Neuronal stem cell (in vitro differentiated cells): ENCODE data around the gene YARS2.

ENCODE experiments used
- DNase-seq: peaks from one replicate; pipeline ENCODE4 v3.0.0-alpha.2; 2013; ENCODE audit warnings: low spot score
- H2AFZ ChIP-seq: one replicate; pipeline ENCODE4 v1.6.1; 2013; ENCODE audit warnings: mild to moderate bottlenecking, low read length, inconsistent platforms
- H2AK5ac ChIP-seq: 2 replicates; pipeline ENCODE4 v1.6.1; 2013; ENCODE audit warnings: low read depth, mild to moderate bottlenecking, inconsistent platforms, low read length, moderate library complexity, mixed read lengths
- H2BK120ac ChIP-seq: 2 replicates; pipeline ENCODE4 v1.6.1; 2013; ENCODE audit warnings: low read depth, mild to moderate bottlenecking, inconsistent platforms, low read length, moderate library complexity, mixed read lengths
- H2BK12ac ChIP-seq: one replicate; pipeline ENCODE4 v1.6.1; 2013; ENCODE audit warnings: low read length, inconsistent platforms
- H2BK15ac ChIP-seq: 2 replicates; pipeline ENCODE4 v1.6.1; 2013; ENCODE audit warnings: mild to moderate bottlenecking, low read length, inconsistent platforms, mixed read lengths
- H2BK5ac ChIP-seq: one replicate; pipeline ENCODE4 v1.6.1; 2013; ENCODE audit warnings: inconsistent platforms, mild to moderate bottlenecking, low read length, moderate library complexity
- H3K14ac ChIP-seq: one replicate; pipeline ENCODE4 v1.6.1; 2013; ENCODE audit warnings: low read length, inconsistent platforms
- H3K18ac ChIP-seq: 2 replicates; pipeline ENCODE4 v1.6.1; 2013; ENCODE audit warnings: low read length, inconsistent platforms
- H3K23ac ChIP-seq: 2 replicates; pipeline ENCODE4 v1.6.1; 2013; ENCODE audit warnings: low read depth, mild to moderate bottlenecking, mixed read lengths, low read length, inconsistent platforms; ENCODE audit not compliant: poor library complexity
- H3K27ac ChIP-seq: replicated peaks from 3 replicates; pipeline ENCODE4 v1.5.1; 2013; ENCODE audit warnings: low read length, inconsistent platforms
- H3K27me3 ChIP-seq, 3 experiments: 2 replicates each; pipeline ENCODE4 v1.6.1; 2013; ENCODE audit warnings: low read length in 3 of 3, mild to moderate bottlenecking in 2 of 3, inconsistent platforms in 1 of 3, low read depth in 1 of 3, mixed read lengths in 1 of 3, moderate library complexity in 1 of 3; ENCODE audit not compliant: control insufficient read depth in 3 of 3, insufficient read depth in 3 of 3
- H3K36me3 ChIP-seq, 2 donors: replicated peaks in 1 of 2; 2 replicates each; pipeline ENCODE4 v1.6.1; 2013; ENCODE audit warnings: low read length in 2 of 2; ENCODE audit not compliant: control insufficient read depth in 2 of 2, insufficient read depth in 2 of 2
- H3K4ac ChIP-seq: 2 replicates; pipeline ENCODE4 v1.6.1; 2013; ENCODE audit warnings: inconsistent platforms, mild to moderate bottlenecking, low read length, moderate library complexity
- H3K4me1 ChIP-seq, 2 donors: 1 replicate in 1 of 2; 2 replicates in 1 of 2; pipeline ENCODE4 v1.6.1; 2013; ENCODE audit warnings: low read length in 2 of 2, low read depth in 1 of 2; ENCODE audit not compliant: control insufficient read depth in 2 of 2, insufficient read depth in 1 of 2
- H3K4me2 ChIP-seq: one replicate; pipeline ENCODE4 v1.6.1; 2013; ENCODE audit warnings: mild to moderate bottlenecking, low read length, inconsistent platforms; ENCODE audit not compliant: insufficient read depth, poor library complexity, severe bottlenecking
- H3K4me3 ChIP-seq, 2 donors: 2 replicates each; pipeline ENCODE4 v1.5.1; 2013; ENCODE audit warnings: low read length in 2 of 2, mild to moderate bottlenecking in 2 of 2, inconsistent platforms in 1 of 2, moderate library complexity in 1 of 2
- H3K79me1 ChIP-seq: one replicate; pipeline ENCODE4 v1.6.1; 2013; ENCODE audit warnings: low read depth, mild to moderate bottlenecking, inconsistent platforms, low read length, moderate library complexity
- H3K9ac ChIP-seq: one replicate; pipeline ENCODE4 v1.6.1; 2013; ENCODE audit warnings: mild to moderate bottlenecking, low read depth, low read length, inconsistent platforms; ENCODE audit not compliant: poor library complexity
- H3K9me3 ChIP-seq, 2 donors: replicated peaks in 1 of 2; 2 replicates each; pipeline versions ENCODE3 to v1.6.1; 2013; ENCODE audit warnings: low read length in 2 of 2, mild to moderate bottlenecking in 2 of 2, inconsistent platforms in 1 of 2, low read depth in 1 of 2, mixed read lengths in 1 of 2, moderate library complexity in 1 of 2; ENCODE audit not compliant: control insufficient read depth in 2 of 2, insufficient read depth in 1 of 2
- H4K8ac ChIP-seq: one replicate; pipeline ENCODE4 v1.6.1; 2013; ENCODE audit warnings: low read depth, mild to moderate bottlenecking, inconsistent platforms, low read length, moderate library complexity
- H4K91ac ChIP-seq: one replicate; pipeline ENCODE4 v1.6.1; 2013; ENCODE audit warnings: low read length, low read depth, mild to moderate bottlenecking, inconsistent platforms; ENCODE audit not compliant: poor library complexity
- WGBS, 2 donors: extraction: QIAGEN DNeasy Blood & Tissue Kit; methylation state at CpG; one replicate each; pipeline ENCODE4 v1.1.7; 2013; ENCODE audit warnings: missing lambda C conversion rate in 2 of 2, mixed read lengths in 1 of 2; ENCODE audit not compliant: insufficient read length in 2 of 2, insufficient replicate concordance in 1 of 2; ENCODE audit errors: extremely low coverage in 2 of 2; 5-methylcytosine and 5-hydroxymethylcytosine counted together

Gene YARS2

GRCh38 chr12:32783029-32783428 is 27.3 kb upstream of the YARS2 start:
- Histone ChIP-seq H2AFZ (no peak overlapping the region), H3K9me3 (no peaks in the 10 kb centered on the region), H3K4me2 (no peak overlapping the region), H3K4ac (no peak overlapping the region), H2BK5ac (no peak overlapping the region), H4K8ac (no peak overlapping the region), H3K27me3 (peaks cover 0 to 3% (median 0%) of the 10 kb centered on the region in 3 experiments), H2BK12ac (no peak overlapping the region), H3K23ac (no peak overlapping the region), H2AK5ac (no peak overlapping the region), H3K4me1 (peaks cover 0 to 3% of the 10 kb centered on the region in 2 donors), H3K18ac (no peak overlapping the region), H3K4me3 (no peak overlapping the region), H3K27ac (no peak overlapping the region), H3K36me3 (no peaks in the 10 kb centered on the region), H3K79me1 (no peaks in the 10 kb centered on the region), H2BK120ac (no peak overlapping the region), H3K9ac (no peak overlapping the region), H3K14ac (no peak overlapping the region), H2BK15ac (no peak overlapping the region), H4K91ac (no peak overlapping the region)
- WGBS, 2 donors = no CpG with 5 or more reads among the region's 3 CpGs
- DNase-seq = no peak

DNA sequence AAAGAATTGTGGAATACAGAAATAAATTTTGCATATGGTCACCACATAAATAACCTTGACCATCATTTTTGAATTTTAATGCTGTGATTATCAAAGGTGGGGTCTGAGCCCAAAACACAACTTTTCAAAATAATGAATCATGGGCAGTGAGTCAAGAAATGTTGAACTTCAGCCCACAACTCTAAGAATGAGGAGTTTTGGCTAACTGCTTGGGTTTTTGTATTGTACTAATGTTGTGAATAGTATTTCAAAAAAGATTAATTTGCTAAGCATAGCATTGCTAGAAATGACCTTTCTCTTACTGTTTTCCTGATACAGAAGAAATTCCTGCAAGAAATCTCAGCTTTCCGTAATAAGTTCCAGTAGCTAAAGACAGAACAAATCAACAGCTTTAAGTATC is 24.4 kb upstream of the YARS2 start:
- H3K4ac ChIP-seq = no peak overlapping the region
- no peak overlapping the region for H3K18ac ChIP-seq
- no peak overlapping the region for H3K14ac ChIP-seq
- H2AK5ac ChIP-seq = no peak overlapping the region
- no peaks in the 10 kb centered on the region for H3K79me1 ChIP-seq
- no CpG with 5 or more reads among the region's 1 CpG for WGBS, 2 donors
- H3K27me3 ChIP-seq = peaks cover 0 to 8% (median 0%) of the 10 kb centered on the region in 3 experiments
- H3K27ac ChIP-seq = no peak overlapping the region
- no peak overlapping the region for H3K4me3 ChIP-seq
- H3K36me3 ChIP-seq = no peaks in the 10 kb centered on the region
- no peak overlapping the region for H4K91ac ChIP-seq
- H2BK5ac ChIP-seq = no peak overlapping the region
- no peaks in the 10 kb centered on the region for H3K4me1 ChIP-seq
- no peak for DNase-seq
- H2AFZ ChIP-seq = no peak overlapping the region
- no peaks in the 10 kb centered on the region for H3K9me3 ChIP-seq
- H2BK15ac ChIP-seq = no peak overlapping the region
- no peak overlapping the region for H2BK120ac ChIP-seq
- H2BK12ac ChIP-seq = no peak overlapping the region
- H3K9ac ChIP-seq = no peak overlapping the region
- H3K23ac ChIP-seq = no peak overlapping the region
- no peak overlapping the region for H4K8ac ChIP-seq
- no peak overlapping the region for H3K4me2 ChIP-seq

DNA sequence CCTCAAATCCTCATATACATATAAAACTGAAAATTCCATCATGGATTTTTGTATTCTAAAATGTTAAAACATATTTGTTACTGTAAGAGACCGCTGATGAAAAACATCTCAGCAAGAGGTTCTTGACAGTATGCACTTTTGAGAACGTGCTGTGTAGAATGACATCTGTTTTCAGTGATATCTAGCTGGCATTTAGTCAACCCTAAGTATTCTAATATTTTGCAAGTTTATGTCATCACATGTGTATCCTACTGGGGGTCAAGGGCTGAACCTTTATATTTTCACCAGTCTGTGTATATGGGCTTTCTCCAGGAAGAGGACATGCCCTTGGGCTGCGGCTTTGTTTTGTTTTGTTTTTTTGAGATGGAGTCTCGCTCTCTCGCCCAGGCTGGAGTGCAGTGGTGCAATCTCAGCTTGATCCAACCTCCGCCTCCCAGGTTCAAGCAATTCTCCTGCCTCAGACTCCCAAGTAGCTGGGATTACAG is 22.0 kb upstream of the YARS2 start:
- no peak overlapping the region for H4K91ac ChIP-seq
- H3K23ac ChIP-seq = no peak overlapping the region
- H3K9me3 ChIP-seq = no peaks in the 10 kb centered on the region
- no peaks in the 10 kb centered on the region for H3K36me3 ChIP-seq
- no peak overlapping the region for H3K14ac ChIP-seq
- no peak overlapping the region for H3K4me2 ChIP-seq
- no peak overlapping the region for H3K9ac ChIP-seq
- H3K27ac ChIP-seq = no peak overlapping the region
- no CpG with 5 or more reads among the region's 6 CpGs for WGBS, 2 donors
- H2BK120ac ChIP-seq = no peak overlapping the region
- H3K27me3 ChIP-seq = peaks cover 0 to 10% (median 0%) of the 10 kb centered on the region in 3 experiments
- no peaks in the 10 kb centered on the region for H3K79me1 ChIP-seq
- no peak overlapping the region for H2AK5ac ChIP-seq
- no peak for DNase-seq
- no peak overlapping the region for H2BK12ac ChIP-seq
- H3K4me1 ChIP-seq = no peaks in the 10 kb centered on the region
- no peak overlapping the region for H4K8ac ChIP-seq
- H3K4me3 ChIP-seq = no peak overlapping the region
- H2BK5ac ChIP-seq = no peak overlapping the region
- H2AFZ ChIP-seq = no peak overlapping the region
- H2BK15ac ChIP-seq = no peak overlapping the region
- H3K18ac ChIP-seq = no peak overlapping the region
- no peak overlapping the region for H3K4ac ChIP-seq

DNA sequence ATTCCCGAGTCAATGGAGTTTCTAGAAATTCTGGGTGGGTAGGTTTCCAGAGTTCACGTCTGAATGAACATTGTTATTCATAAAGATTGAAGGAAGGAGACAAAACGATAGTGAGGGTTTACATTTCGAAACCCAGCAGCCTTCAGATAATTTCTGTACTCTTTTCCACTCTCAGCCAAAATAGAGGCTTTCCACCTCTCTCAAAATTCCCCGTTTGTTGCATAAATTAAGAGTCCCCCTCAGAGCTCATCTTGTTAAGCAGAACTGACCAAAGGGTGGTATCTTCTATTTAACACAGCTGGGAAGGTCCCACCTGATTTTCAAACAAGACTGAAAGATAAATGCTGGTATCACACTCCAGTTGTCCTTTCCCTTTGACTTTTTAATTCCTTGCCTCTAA is 21.5 kb upstream of the YARS2 start:
- Histone ChIP-seq H3K27me3 (peaks cover 0 to 10% (median 0%) of the 10 kb centered on the region in 3 experiments), H3K36me3 (no peaks in the 10 kb centered on the region), H4K8ac (no peak overlapping the region), H3K4me2 (no peak overlapping the region), H3K4me1 (no peaks in the 10 kb centered on the region), H3K14ac (no peak overlapping the region), H3K23ac (no peak overlapping the region), H3K79me1 (no peaks in the 10 kb centered on the region), H3K4ac (no peak overlapping the region), H2BK120ac (no peak overlapping the region), H3K9me3 (no peaks in the 10 kb centered on the region), H2BK12ac (no peak overlapping the region), H2BK15ac (no peak overlapping the region), H2AK5ac (no peak overlapping the region), H3K27ac (no peak overlapping the region), H3K9ac (no peak overlapping the region), H2AFZ (no peak overlapping the region), H3K18ac (no peak overlapping the region), H4K91ac (no peak overlapping the region), H3K4me3 (no peak overlapping the region), H2BK5ac (no peak overlapping the region)
- no peak for DNase-seq
- no CpG with 5 or more reads among the region's 5 CpGs for WGBS, 2 donors
